ENCODE data around the gene CELF1.

DNA sequence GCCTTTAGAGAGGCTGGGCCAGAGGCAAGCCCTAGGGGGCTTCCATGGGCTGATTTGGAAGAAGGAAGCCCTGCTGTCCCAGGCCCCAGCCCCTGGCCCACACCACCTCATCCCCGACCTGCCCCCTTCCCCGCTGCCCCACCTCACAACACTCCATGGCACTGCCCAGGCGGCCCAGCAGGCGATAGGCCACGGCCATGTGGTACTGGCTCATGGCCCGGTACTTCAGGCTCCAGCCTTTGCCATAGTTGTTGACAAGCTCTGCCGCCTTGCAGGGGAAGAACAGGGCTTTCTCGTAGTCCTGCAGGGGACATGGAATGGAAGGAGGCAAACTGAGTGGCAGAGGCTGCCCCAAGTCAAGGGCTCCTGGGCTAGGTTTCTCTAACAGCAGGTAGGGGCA is 110.4 kb downstream of the CELF1 start:
- TF ChIP-seq PAX5 (IDR thresholded peaks at IDR 0.05; ENCODE audit: insufficient read depth, low read length, severe bottlenecking) (no peak), TAF1 (IDR thresholded peaks at IDR 0.05; ENCODE audit: low read depth, low read length) (no peak), POLR2A (IDR thresholded peaks at IDR 0.05; ENCODE audit: low read depth, low read length) (no peak), SPI1 (IDR thresholded peaks at IDR 0.05; ENCODE audit: low read depth, low read length) (no peak), POLR2AphosphoS5 (IDR thresholded peaks at IDR 0.05; ENCODE audit: low read depth, low read length) (no peak), POU2F2 (IDR thresholded peaks at IDR 0.05; ENCODE audit: low read depth, low read length) (no peak)

All from GM12891 (cell line).